ENCODE measurements around the gene ZBED1. TPM values are rescaled to one million over a fixed set of nuclear protein-coding genes. Genes with fewer than 3 reads are reported as not detected.

ZBED1 gene
- total RNA-seq, 1 donor from 2014 or later = 40.2 TPM

- Mint-ChIP-seq H3K36me3 (ENCODE audit: low read depth, unreplicated experiment) (peaks cover 26% of the 10 kb centered on the region), H3K27ac (ENCODE audit: unreplicated experiment) (no peak overlapping the region), H3K27me3 (ENCODE audit: unreplicated experiment) (no peaks in the 10 kb centered on the region), H3K4me3 (ENCODE audit: unreplicated experiment) (no peak overlapping the region), H3K9me3 (ENCODE audit: unreplicated experiment) (peaks cover 3% of the 10 kb centered on the region), H3K4me1 (ENCODE audit: unreplicated experiment) (no peaks in the 10 kb centered on the region)
- DNase-seq (ENCODE audit: low spot score) = no peak
- TF ChIP-seq, protein P1, sequence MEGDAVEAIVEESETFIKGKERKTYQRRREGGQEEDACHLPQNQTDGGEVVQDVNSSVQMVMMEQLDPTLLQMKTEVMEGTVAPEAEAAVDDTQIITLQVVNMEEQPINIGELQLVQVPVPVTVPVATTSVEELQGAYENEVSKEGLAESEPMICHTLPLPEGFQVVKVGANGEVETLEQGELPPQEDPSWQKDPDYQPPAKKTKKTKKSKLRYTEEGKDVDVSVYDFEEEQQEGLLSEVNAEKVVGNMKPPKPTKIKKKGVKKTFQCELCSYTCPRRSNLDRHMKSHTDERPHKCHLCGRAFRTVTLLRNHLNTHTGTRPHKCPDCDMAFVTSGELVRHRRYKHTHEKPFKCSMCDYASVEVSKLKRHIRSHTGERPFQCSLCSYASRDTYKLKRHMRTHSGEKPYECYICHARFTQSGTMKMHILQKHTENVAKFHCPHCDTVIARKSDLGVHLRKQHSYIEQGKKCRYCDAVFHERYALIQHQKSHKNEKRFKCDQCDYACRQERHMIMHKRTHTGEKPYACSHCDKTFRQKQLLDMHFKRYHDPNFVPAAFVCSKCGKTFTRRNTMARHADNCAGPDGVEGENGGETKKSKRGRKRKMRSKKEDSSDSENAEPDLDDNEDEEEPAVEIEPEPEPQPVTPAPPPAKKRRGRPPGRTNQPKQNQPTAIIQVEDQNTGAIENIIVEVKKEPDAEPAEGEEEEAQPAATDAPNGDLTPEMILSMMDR (IDR thresholded peaks at IDR 0.05; ENCODE audit: unreplicated experiment) = no peak
These were observed 58.1 kb downstream of the ZBED1 start for GRCh38 chrX:2442694-2443093.

GRCh38 chrX:2441466-2441865 is 59.3 kb downstream of the ZBED1 start:
- no peaks in the 10 kb centered on the region for H3K4me1 Mint-ChIP-seq (ENCODE audit: unreplicated experiment)
- DNase-seq (ENCODE audit: low spot score) = no peak
- TF ChIP-seq, protein P1 (IDR thresholded peaks at IDR 0.05; ENCODE audit: unreplicated experiment) = no peak
- no peak overlapping the region for H3K4me3 Mint-ChIP-seq (ENCODE audit: unreplicated experiment)
- peaks cover 27% of the 10 kb centered on the region for H3K36me3 Mint-ChIP-seq (ENCODE audit: low read depth, unreplicated experiment)
- peaks cover 3% of the 10 kb centered on the region for H3K9me3 Mint-ChIP-seq (ENCODE audit: unreplicated experiment)
- H3K27ac Mint-ChIP-seq (ENCODE audit: unreplicated experiment) = no peak overlapping the region
- H3K27me3 Mint-ChIP-seq (ENCODE audit: unreplicated experiment) = no peaks in the 10 kb centered on the region

DNA sequence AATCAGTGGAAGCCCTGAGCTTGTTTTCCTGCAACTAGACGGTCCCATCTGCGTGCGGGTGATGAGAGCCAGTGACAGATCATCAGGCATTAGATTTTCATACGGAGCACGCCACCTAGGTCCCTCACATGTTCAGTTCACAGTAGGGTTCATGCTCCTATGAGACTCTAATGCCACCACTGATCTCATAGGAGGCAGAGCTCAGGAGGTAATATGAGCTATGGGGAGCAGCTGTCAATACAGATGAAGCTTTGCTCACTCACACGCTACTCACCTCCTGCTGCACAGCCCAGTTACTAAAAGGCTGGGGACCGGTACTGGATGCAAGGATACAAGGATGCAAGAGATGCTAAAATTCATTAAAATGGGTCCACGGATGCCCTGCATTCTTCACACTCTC is 61.2 kb downstream of the ZBED1 start:
- Mint-ChIP-seq H3K4me1 (ENCODE audit: unreplicated experiment) (no peaks in the 10 kb centered on the region), H3K27ac (ENCODE audit: unreplicated experiment) (no peak overlapping the region), H3K27me3 (ENCODE audit: unreplicated experiment) (no peaks in the 10 kb centered on the region), H3K36me3 (ENCODE audit: low read depth, unreplicated experiment) (peaks cover 31% of the 10 kb centered on the region), H3K4me3 (ENCODE audit: unreplicated experiment) (no peak overlapping the region), H3K9me3 (ENCODE audit: unreplicated experiment) (peaks cover 3% of the 10 kb centered on the region)
- TF ChIP-seq, protein P1 (IDR thresholded peaks at IDR 0.05; ENCODE audit: unreplicated experiment) = no peak
- no peak for DNase-seq (ENCODE audit: low spot score)

Other genes starting within 250 kb of the ZBED1 start
- 22.2 TPM for gene DHRSX, start within 50 bp of the ZBED1 start, total RNA-seq (ENCODE audit: unreplicated experiment)
- 714 TPM for gene CD99, start 190.3 kb upstream of the ZBED1 start, total RNA-seq (ENCODE audit: unreplicated experiment)

Measured in endothelial cell (in vitro differentiated cells).